ENCODE results near the gene LIPE. TPM values are rescaled to one million over a fixed set of nuclear protein-coding genes. Genes with fewer than 3 reads are reported as not detected.

Gene LIPE
- total RNA-seq, 1 experiment from 2014 or later: 17.1 TPM

DNA sequence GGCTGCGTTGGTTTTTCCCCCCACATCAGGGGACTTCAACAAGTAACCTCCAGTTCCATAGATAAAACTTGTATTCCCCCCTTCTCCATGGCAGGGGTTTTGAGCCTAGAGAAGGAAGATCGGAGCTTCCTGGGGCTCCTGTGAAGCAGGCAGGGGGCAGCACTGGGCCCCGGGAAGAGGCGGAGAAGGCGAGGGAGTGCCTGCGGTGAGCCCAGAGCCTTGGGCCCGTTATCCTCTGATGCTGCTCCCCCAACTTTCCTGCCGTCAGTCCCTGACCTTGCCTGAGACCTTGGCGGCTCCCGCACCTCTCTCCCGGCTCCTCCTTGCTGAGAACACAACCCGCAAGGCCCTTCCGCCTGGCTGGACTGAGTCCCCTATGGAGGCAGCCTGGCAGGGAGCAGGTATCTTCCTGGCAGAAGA is 2.5 kb downstream of the LIPE start:
- CTCF ChIA-PET: interaction anchor here (2.3 kb wide), 1 partner anchor 15 kb away, joined by 6 read pairs; no protein-coding TSS in a partner anchor
- H3K4me1 Mint-ChIP-seq (ENCODE audit: low read depth, unreplicated experiment): peaks cover 36% of the 10 kb centered on the region
- no peak for DNase-seq
- no peak for TF ChIP-seq CTCF (IDR thresholded peaks at IDR 0.05; ENCODE audit: unreplicated experiment)
- no TSS peak for BruUV-seq (replicated peaks)
- H3K36me3 Mint-ChIP-seq (ENCODE audit: insufficient read depth, unreplicated experiment): peaks cover 26% of the 10 kb centered on the region
- H3K4me3 Mint-ChIP-seq (ENCODE audit: low read depth, unreplicated experiment): peak overlapping the region; percentile 97
- H3K9me3 Mint-ChIP-seq (ENCODE audit: low read depth, unreplicated experiment): no peaks in the 10 kb centered on the region
- H3K27ac Mint-ChIP-seq (ENCODE audit: unreplicated experiment): no peak overlapping the region
- intact Hi-C loops (cut with micrococcal nuclease; ENCODE audit: unreplicated experiment): no loop called here
- no peaks in the 10 kb centered on the region for H3K27me3 Mint-ChIP-seq (ENCODE audit: unreplicated experiment)

DNA sequence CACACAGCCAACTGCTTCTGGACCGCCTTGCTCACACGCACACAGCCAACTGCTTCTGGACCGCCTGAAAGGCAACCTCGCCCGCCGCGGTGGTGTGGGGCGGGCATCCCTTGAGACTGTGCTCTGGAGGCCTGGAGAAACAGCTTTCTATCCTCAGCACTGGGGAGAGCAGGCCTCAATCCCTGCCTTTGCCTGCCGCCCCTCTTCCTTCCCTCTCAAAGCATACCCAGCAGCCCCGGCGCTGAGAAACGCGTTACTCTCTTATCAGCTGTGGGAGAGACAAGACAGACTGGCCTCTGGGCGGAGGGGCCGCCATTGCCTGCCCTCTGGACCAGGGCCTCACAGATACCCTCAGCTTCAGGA is 2.9 kb downstream of the LIPE start:
- CTCF ChIA-PET: interaction anchor here (2.3 kb wide), 1 partner anchor 15 kb away, joined by 6 read pairs; no protein-coding TSS in a partner anchor
- no peak for DNase-seq
- Mint-ChIP-seq H3K36me3 (ENCODE audit: insufficient read depth, unreplicated experiment) (peaks cover 26% of the 10 kb centered on the region), H3K9me3 (ENCODE audit: low read depth, unreplicated experiment) (no peaks in the 10 kb centered on the region), H3K27ac (ENCODE audit: unreplicated experiment) (no peak overlapping the region), H3K4me1 (ENCODE audit: low read depth, unreplicated experiment) (peaks cover 36% of the 10 kb centered on the region), H3K27me3 (ENCODE audit: unreplicated experiment) (no peaks in the 10 kb centered on the region), H3K4me3 (ENCODE audit: low read depth, unreplicated experiment) (peak overlapping the region; percentile 97)
- no peak for TF ChIP-seq CTCF (IDR thresholded peaks at IDR 0.05; ENCODE audit: unreplicated experiment)
- no TSS peak for BruUV-seq (replicated peaks)
- intact Hi-C loops (cut with micrococcal nuclease; ENCODE audit: unreplicated experiment): no loop called here

DNA sequence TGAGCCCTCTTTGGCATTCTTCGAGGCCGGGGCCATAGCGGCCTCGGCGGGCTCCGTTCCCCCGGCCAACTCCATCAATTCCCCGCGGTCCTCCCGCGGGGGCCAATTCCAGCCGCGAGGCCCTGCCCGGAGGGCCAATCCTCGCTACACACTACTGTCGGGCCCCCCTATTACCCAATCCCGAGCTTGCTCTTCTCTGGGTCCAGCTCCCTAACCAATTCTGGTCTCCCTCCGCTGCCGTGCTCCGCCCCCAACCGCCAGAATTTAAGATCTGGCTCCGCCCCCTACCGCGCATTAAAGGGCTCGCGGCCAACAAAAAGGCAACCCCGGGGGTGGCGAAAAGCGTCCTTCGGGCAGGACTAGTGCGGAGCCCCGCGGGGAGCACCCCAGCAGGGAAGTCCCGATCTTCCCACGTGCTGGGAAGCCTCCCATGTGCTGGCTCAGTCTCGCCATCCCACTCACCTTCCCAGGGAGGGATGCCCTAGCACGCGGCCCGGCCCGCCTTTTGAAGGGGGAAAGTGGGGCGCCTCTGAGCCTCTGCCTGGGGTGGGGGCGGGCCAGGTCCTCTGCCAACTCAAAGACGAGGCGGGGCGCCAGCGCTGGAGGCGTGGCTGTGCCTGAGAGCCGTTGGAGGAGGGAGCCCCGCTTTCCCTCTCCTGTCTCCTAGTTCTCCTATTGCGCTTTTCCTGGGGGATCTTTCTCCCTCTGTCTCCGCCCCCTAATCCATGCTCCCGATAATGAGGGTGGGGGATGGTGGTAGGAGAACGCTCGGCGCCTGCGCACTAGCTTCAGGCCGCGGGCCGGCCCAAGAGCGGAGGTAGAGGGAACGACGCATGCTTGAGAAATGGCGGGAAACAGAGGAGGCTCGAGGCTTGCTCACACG is 3.5 kb downstream of the LIPE start:
- Mint-ChIP-seq H3K36me3 (ENCODE audit: insufficient read depth, unreplicated experiment) (peaks cover 26% of the 10 kb centered on the region), H3K27me3 (ENCODE audit: unreplicated experiment) (no peaks in the 10 kb centered on the region), H3K27ac (ENCODE audit: unreplicated experiment) (peak overlapping the region; percentile 82), H3K4me3 (ENCODE audit: low read depth, unreplicated experiment) (peak overlapping the region; percentile 97), H3K4me1 (ENCODE audit: low read depth, unreplicated experiment) (peaks cover 36% of the 10 kb centered on the region), H3K9me3 (ENCODE audit: low read depth, unreplicated experiment) (no peaks in the 10 kb centered on the region)
- intact Hi-C loops (cut with micrococcal nuclease; ENCODE audit: unreplicated experiment): no loop called here
- CTCF ChIA-PET: interaction anchor here (0.5 to 2.3 kb wide), 8 partner anchors 10 to 119 kb away, joined by 3 to 6 read pairs (median 4); no protein-coding TSS in a partner anchor
- DNase-seq: peak; percentile 91
- no TSS peak for BruUV-seq (replicated peaks)
- no peak for TF ChIP-seq CTCF (IDR thresholded peaks at IDR 0.05; ENCODE audit: unreplicated experiment)

GRCh38 chr19:42422901-42423461 is 4.2 kb downstream of the LIPE start:
- intact Hi-C loops (cut with micrococcal nuclease; ENCODE audit: unreplicated experiment): no loop called here
- peaks cover 36% of the 10 kb centered on the region for H3K4me1 Mint-ChIP-seq (ENCODE audit: low read depth, unreplicated experiment)
- peak; percentile 54 for DNase-seq

More at GRCh38 chr19:42422901-42423461, 4.2 kb downstream of the LIPE start:
- CTCF ChIA-PET: interaction anchor here (0.6 to 2.3 kb wide), 7 partner anchors 11 to 26 kb away, joined by 3 to 6 read pairs (median 5); no protein-coding TSS in a partner anchor
- TF ChIP-seq CTCF (IDR thresholded peaks at IDR 0.05; ENCODE audit: unreplicated experiment): no peak
- Mint-ChIP-seq H3K27ac (ENCODE audit: unreplicated experiment) (peak overlapping the region; percentile 82), H3K4me3 (ENCODE audit: low read depth, unreplicated experiment) (peak overlapping the region; percentile 97), H3K27me3 (ENCODE audit: unreplicated experiment) (no peaks in the 10 kb centered on the region), H3K36me3 (ENCODE audit: insufficient read depth, unreplicated experiment) (peaks cover 26% of the 10 kb centered on the region), H3K9me3 (ENCODE audit: low read depth, unreplicated experiment) (no peaks in the 10 kb centered on the region)
- BruUV-seq (replicated peaks): no TSS peak
